ENCODE data around the gene HSF5. TPM values are rescaled to one million over a fixed set of nuclear protein-coding genes. Genes with fewer than 3 reads are reported as not detected.

The HSF5 gene
- total RNA-seq, 1 donor from 2014 or later = not detected

GRCh38 chr17:58531122-58531521 lies 42.9 kb upstream of the HSF5 start:
- no peak for DNase-seq (ENCODE audit: extremely low spot score, unreplicated experiment)
- Mint-ChIP-seq H3K4me1 (ENCODE audit: unreplicated experiment) (peaks cover 55% of the 10 kb centered on the region), H3K27me3 (ENCODE audit: unreplicated experiment) (peaks cover 2% of the 10 kb centered on the region), H3K9me3 (ENCODE audit: unreplicated experiment) (no peaks in the 10 kb centered on the region), H3K27ac (ENCODE audit: unreplicated experiment) (no peak overlapping the region), H3K4me3 (ENCODE audit: unreplicated experiment) (peak overlapping the region; percentile 62), H3K36me3 (ENCODE audit: unreplicated experiment) (no peaks in the 10 kb centered on the region)
- TF ChIP-seq CTCF (IDR thresholded peaks at IDR 0.05) = no peak

DNA sequence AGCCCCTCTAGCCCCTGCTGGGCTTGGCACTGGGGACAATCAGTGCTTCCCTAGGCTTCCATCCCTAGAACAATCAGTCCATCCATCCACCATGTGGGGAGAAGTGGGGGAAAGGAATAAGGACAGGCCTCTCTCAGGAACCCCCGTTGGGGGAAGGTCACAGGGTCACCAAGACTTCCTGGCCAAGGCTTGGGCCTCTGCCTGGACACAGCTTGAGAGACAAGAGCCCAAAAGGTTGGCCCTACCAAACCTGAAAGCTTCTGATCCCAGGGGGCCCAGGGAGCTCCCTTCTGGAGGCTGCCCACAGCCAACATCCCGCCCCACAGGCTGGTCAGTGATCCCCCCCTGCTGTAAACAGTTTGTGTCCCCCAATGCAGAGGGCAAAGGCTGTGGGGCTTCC lies 42.4 kb upstream of the HSF5 start:
- H3K4me1 Mint-ChIP-seq (ENCODE audit: unreplicated experiment) = peaks cover 59% of the 10 kb centered on the region
- H3K27ac Mint-ChIP-seq (ENCODE audit: unreplicated experiment) = no peak overlapping the region
- no peak for DNase-seq (ENCODE audit: extremely low spot score, unreplicated experiment)
- no peak for TF ChIP-seq CTCF (IDR thresholded peaks at IDR 0.05)
- no peaks in the 10 kb centered on the region for H3K36me3 Mint-ChIP-seq (ENCODE audit: unreplicated experiment)
- H3K4me3 Mint-ChIP-seq (ENCODE audit: unreplicated experiment) = peak overlapping the region; percentile 62
- no peaks in the 10 kb centered on the region for H3K9me3 Mint-ChIP-seq (ENCODE audit: unreplicated experiment)
- H3K27me3 Mint-ChIP-seq (ENCODE audit: unreplicated experiment) = no peaks in the 10 kb centered on the region

GRCh38 chr17:58529275-58529674 lies 41.1 kb upstream of the HSF5 start:
- no peak for DNase-seq (ENCODE audit: extremely low spot score, unreplicated experiment)
- Mint-ChIP-seq H3K4me1 (ENCODE audit: unreplicated experiment) (peaks cover 70% of the 10 kb centered on the region), H3K4me3 (ENCODE audit: unreplicated experiment) (peak overlapping the region; percentile 8), H3K9me3 (ENCODE audit: unreplicated experiment) (no peaks in the 10 kb centered on the region), H3K27ac (ENCODE audit: unreplicated experiment) (peak overlapping the region; percentile 9), H3K27me3 (ENCODE audit: unreplicated experiment) (no peaks in the 10 kb centered on the region), H3K36me3 (ENCODE audit: unreplicated experiment) (no peaks in the 10 kb centered on the region)
- no peak for TF ChIP-seq CTCF (IDR thresholded peaks at IDR 0.05)

GRCh38 chr17:58528443-58528842 lies 40.2 kb upstream of the HSF5 start:
- H3K27me3 Mint-ChIP-seq (ENCODE audit: unreplicated experiment) = no peaks in the 10 kb centered on the region
- TF ChIP-seq CTCF (IDR thresholded peaks at IDR 0.05) = no peak
- no peak overlapping the region for H3K27ac Mint-ChIP-seq (ENCODE audit: unreplicated experiment)
- H3K4me3 Mint-ChIP-seq (ENCODE audit: unreplicated experiment) = no peak overlapping the region
- H3K4me1 Mint-ChIP-seq (ENCODE audit: unreplicated experiment) = peaks cover 70% of the 10 kb centered on the region
- H3K9me3 Mint-ChIP-seq (ENCODE audit: unreplicated experiment) = no peaks in the 10 kb centered on the region
- no peak for DNase-seq (ENCODE audit: extremely low spot score, unreplicated experiment)
- no peaks in the 10 kb centered on the region for H3K36me3 Mint-ChIP-seq (ENCODE audit: unreplicated experiment)

GRCh38 chr17:58527949-58528348 lies 39.7 kb upstream of the HSF5 start:
- no peaks in the 10 kb centered on the region for H3K27me3 Mint-ChIP-seq (ENCODE audit: unreplicated experiment)
- no peak overlapping the region for H3K27ac Mint-ChIP-seq (ENCODE audit: unreplicated experiment)
- no peak for DNase-seq (ENCODE audit: extremely low spot score, unreplicated experiment)

More at GRCh38 chr17:58527949-58528348, 39.7 kb upstream of the HSF5 start:
- Mint-ChIP-seq H3K4me3 (ENCODE audit: unreplicated experiment) (no peak overlapping the region), H3K36me3 (ENCODE audit: unreplicated experiment) (peaks cover under 1% of the 10 kb centered on the region), H3K9me3 (ENCODE audit: unreplicated experiment) (no peaks in the 10 kb centered on the region), H3K4me1 (ENCODE audit: unreplicated experiment) (peaks cover 70% of the 10 kb centered on the region)
- no peak for TF ChIP-seq CTCF (IDR thresholded peaks at IDR 0.05)
